Calu3 (cell line): ENCODE results near the gene TMEM9. TPM values are rescaled to one million over a fixed set of nuclear protein-coding genes. Genes with fewer than 3 reads are reported as not detected.
"Not testable (repeated sequence)": the region's sequence is repeated elsewhere in the genome, so short reads cannot be mapped to it uniquely, and the experiment has no call there.

ENCODE experiments used
- BruUV-seq: library from RNA; stranded (reverse); fragments of 400-500 nt; replicated peaks from 2 replicates; lab custom pipeline; 2021; lab: Mats Ljungman, UMichigan
- CTCF ChIA-PET: fragments of 300-600 bp; sonication (Branson Sonifier 250); formaldehyde crosslinking; loops from one replicate; lab custom pipeline; 2022; ENCODE audit warnings: antibody characterized with exemption; lab: Charles Lee
- DNase-seq: peaks from one replicate; pipeline ENCODE4 v3.0.0; 2022
- H3K27ac Mint-ChIP-seq: one replicate; pipeline ENCODE4 v1.8.0; 2022; ENCODE audit warnings: mixed read lengths; ENCODE audit not compliant: unreplicated experiment
- H3K27me3 Mint-ChIP-seq: one replicate; pipeline ENCODE4 v1.8.0; 2022; ENCODE audit warnings: mixed read lengths; ENCODE audit not compliant: unreplicated experiment
- H3K36me3 Mint-ChIP-seq: one replicate; pipeline ENCODE4 v1.8.0; 2022; ENCODE audit warnings: mild to moderate bottlenecking, moderate library complexity, mixed read lengths; ENCODE audit not compliant: insufficient read depth, unreplicated experiment
- H3K4me1 Mint-ChIP-seq: one replicate; pipeline ENCODE4 v1.8.0; 2022; ENCODE audit warnings: mild to moderate bottlenecking, low read depth, mixed read lengths; ENCODE audit not compliant: unreplicated experiment
- H3K4me3 Mint-ChIP-seq: one replicate; pipeline ENCODE4 v1.8.0; 2022; ENCODE audit warnings: mild to moderate bottlenecking, low read depth, moderate library complexity, mixed read lengths; ENCODE audit not compliant: unreplicated experiment
- H3K9me3 Mint-ChIP-seq: one replicate; pipeline ENCODE4 v1.8.0; 2022; ENCODE audit warnings: low read depth, mixed read lengths; ENCODE audit not compliant: unreplicated experiment
- intact Hi-C: fragments of 100-400 bp; cut with micrococcal nuclease; formaldehyde crosslinking; loops from one replicate; pipeline ENCODE4 v1.10.0; 2022; ENCODE audit not compliant: unreplicated experiment
- total RNA-seq: library from RNA; stranded (reverse); gene quantifications from 2 replicates; pipeline ENCODE4 v1.2.3, GENCODE V29; 2022
- TF ChIP-seq, protein P1 (sequence below): fragments of 200-600 bp; IDR thresholded peaks from one replicate; pipeline ENCODE4 v1.8.0; 2022; ENCODE audit warnings: antibody characterized with exemption; ENCODE audit not compliant: unreplicated experiment

The TMEM9 gene
- total RNA-seq, 1 experiment from 2014 or later, result 99.5 TPM

DNA sequence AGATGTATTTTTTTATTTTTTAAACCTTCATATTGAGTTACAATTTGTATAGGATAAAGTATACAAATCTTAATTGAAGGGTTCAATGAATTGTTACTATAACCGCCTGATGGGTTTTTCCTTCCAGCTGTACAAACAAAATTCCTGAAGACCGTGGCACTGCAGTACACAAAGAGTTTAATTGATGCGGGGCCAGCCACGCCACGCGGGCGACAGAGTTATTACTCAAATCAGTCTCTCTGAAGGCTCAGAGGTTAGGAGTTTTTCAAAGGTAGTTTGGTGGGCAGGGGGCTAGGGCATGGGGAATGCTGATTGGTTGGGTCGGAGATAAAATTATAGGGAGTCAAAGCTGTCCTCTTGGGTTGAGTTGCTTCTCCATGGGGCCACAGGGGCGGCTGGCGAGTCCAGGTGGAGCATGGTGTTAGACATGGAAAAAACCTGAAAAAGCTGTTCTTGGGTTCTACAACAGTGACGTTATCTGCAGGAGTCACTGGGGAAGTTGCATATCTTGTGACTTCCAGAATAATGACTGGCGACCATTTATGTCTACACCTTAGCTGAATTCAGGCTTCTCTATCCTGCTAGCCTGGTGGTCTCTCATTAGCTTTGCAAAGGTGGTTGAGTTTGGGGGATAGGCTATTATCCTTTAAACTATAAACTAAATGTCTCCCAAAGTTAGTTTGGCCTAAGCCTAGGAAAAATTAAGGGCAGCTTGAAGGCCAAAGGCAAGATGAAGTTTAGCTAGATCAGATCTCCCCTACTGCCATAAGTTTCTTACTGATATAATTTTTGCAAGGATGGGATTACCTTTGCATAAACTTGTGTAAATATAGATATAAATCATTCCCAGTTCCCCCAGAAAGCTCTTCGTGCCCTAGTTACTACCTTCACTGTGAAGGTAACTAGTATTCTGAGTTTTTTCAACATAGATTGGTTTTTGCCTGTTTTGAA, 13.0 kb upstream of the TMEM9 start:
- H3K27me3 Mint-ChIP-seq, result no peaks in the 10 kb centered on the region
- no peaks in the 10 kb centered on the region for H3K9me3 Mint-ChIP-seq
- H3K27ac Mint-ChIP-seq, result no peak overlapping the region
- CTCF ChIA-PET, result no interaction called here
- H3K4me1 Mint-ChIP-seq, result peaks cover 20% of the 10 kb centered on the region
- TF ChIP-seq, protein P1, sequence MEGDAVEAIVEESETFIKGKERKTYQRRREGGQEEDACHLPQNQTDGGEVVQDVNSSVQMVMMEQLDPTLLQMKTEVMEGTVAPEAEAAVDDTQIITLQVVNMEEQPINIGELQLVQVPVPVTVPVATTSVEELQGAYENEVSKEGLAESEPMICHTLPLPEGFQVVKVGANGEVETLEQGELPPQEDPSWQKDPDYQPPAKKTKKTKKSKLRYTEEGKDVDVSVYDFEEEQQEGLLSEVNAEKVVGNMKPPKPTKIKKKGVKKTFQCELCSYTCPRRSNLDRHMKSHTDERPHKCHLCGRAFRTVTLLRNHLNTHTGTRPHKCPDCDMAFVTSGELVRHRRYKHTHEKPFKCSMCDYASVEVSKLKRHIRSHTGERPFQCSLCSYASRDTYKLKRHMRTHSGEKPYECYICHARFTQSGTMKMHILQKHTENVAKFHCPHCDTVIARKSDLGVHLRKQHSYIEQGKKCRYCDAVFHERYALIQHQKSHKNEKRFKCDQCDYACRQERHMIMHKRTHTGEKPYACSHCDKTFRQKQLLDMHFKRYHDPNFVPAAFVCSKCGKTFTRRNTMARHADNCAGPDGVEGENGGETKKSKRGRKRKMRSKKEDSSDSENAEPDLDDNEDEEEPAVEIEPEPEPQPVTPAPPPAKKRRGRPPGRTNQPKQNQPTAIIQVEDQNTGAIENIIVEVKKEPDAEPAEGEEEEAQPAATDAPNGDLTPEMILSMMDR, result no peak
- H3K4me3 Mint-ChIP-seq, result no peak overlapping the region
- no peak for DNase-seq
- intact Hi-C loops, result no loop called here
- no TSS peak for BruUV-seq
- H3K36me3 Mint-ChIP-seq, result peaks cover 20% of the 10 kb centered on the region

DNA sequence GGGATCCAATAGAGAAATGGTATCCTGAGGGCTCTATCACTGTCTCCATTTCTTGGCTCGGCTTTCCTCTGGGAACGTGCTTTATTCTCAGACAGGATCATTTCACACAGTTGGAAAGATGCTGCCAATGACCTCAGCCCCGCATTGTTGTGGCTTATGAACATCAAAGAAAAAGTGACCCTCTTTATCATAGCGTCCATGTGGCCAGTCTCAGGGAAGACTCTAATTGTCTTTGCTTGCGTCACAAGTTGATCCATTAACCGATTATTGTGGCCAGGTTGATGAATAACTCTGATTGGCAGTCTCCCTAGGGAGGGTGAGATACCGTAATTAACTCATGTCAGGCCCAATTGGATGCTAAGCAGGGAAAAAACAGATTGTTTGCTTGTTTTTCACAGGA, 10.4 kb upstream of the TMEM9 start:
- TF ChIP-seq, protein P1, result no peak
- CTCF ChIA-PET, result interaction anchor here (1.6 kb wide), 1 partner anchor 28 kb away, joined by 3 read pairs; no protein-coding TSS in a partner anchor
- H3K9me3 Mint-ChIP-seq, result no peaks in the 10 kb centered on the region
- H3K4me3 Mint-ChIP-seq, result no peak overlapping the region
- no peaks in the 10 kb centered on the region for H3K4me1 Mint-ChIP-seq
- BruUV-seq, result no TSS peak
- no peaks in the 10 kb centered on the region for H3K27me3 Mint-ChIP-seq
- intact Hi-C loops, result no loop called here
- no peak for DNase-seq
- H3K27ac Mint-ChIP-seq, result no peak overlapping the region
- no peaks in the 10 kb centered on the region for H3K36me3 Mint-ChIP-seq

DNA sequence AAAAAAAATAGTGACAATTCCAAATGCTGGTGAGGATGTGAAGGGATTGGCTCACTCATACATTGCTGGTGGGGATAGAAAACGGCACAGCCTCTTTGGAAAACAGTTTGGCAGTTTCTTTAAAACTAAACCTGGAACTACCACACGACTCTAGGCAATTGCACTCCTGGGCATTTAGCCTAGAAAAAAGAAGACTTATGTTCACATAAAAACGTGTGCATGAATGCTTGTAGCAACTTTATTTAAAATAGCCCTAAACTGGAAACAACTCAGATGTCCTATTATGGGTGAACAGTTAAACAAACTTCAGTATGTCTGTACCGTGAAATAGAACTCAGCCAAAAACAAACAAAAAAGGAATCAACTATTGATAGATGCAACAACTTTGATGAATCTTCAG, 9.4 kb upstream of the TMEM9 start:
- BruUV-seq, result no TSS peak
- DNase-seq, result no peak
- Mint-ChIP-seq H3K36me3 (no peaks in the 10 kb centered on the region), H3K9me3 (no peaks in the 10 kb centered on the region), H3K4me3 (no peak overlapping the region), H3K27me3 (peaks cover 8% of the 10 kb centered on the region), H3K27ac (no peak overlapping the region), H3K4me1 (no peaks in the 10 kb centered on the region)
- intact Hi-C loops, result no loop called here
- TF ChIP-seq, protein P1, result no peak
- CTCF ChIA-PET, result interaction anchor here (1.6 kb wide), 1 partner anchor 27 kb away, joined by 3 read pairs; no protein-coding TSS in a partner anchor

DNA sequence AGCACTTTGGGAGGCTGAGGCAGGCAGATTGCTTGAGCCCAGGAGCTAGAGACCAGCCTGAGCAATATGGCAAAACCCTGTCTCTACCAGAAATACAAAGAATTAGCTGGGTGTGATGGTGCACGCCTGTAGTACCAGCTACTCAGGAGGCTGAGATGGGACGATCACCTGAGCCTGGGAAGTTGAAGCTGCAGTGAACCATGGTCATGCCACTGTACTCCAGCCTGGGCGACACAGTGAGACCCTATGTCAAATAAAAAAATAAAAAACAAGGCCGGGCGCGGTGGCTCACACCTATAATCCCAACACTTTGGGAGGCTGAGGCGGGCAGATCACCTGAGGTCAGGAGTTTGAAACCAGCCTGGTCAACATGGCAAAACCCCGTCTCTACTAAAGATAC, 8.8 kb upstream of the TMEM9 start:
- CTCF ChIA-PET, result interaction anchor here (1.6 kb wide), 1 partner anchor 26 kb away, joined by 3 read pairs; no protein-coding TSS in a partner anchor

DNA sequence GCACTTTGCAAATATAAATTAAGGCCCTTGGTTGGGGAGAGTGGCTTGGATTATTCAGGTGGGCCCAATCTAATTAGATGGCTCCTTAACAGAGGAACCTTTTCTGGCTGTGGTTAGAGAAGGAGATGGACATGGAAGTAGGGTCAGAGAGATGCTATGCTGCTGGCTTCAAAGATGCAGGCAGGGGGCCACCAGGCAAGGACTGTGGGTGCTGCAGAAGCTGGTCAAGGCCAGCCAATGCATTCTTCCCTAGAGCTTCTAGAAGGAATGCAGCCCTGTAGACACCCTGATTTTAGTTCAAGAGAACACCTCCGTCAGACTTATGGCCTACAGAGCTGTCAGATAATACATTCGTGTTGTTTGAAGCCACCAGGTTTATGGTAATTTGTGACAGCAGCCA, 3.7 kb upstream of the TMEM9 start:
- no peak overlapping the region for H3K4me3 Mint-ChIP-seq
- TF ChIP-seq, protein P1, result no peak
- H3K27me3 Mint-ChIP-seq, result peaks cover 40% of the 10 kb centered on the region
- intact Hi-C loops, result no loop called here
- H3K9me3 Mint-ChIP-seq, result no peaks in the 10 kb centered on the region
- H3K27ac Mint-ChIP-seq, result no peak overlapping the region
- peaks cover 15% of the 10 kb centered on the region for H3K36me3 Mint-ChIP-seq
- DNase-seq, result no peak
- BruUV-seq, result no TSS peak
- no peaks in the 10 kb centered on the region for H3K4me1 Mint-ChIP-seq
- CTCF ChIA-PET, result no interaction called here

More for the DNA sequence above, 8.8 kb upstream of the TMEM9 start:
- BruUV-seq, DNase-seq, intact Hi-C loops, H3K4me3 Mint-ChIP-seq, H3K27ac Mint-ChIP-seq, H3K9me3 Mint-ChIP-seq, H3K4me1 Mint-ChIP-seq, H3K36me3 Mint-ChIP-seq: not testable (repeated sequence)
- H3K27me3 Mint-ChIP-seq, result peaks cover 14% of the 10 kb centered on the region
